ENCODE results near the gene ATP6V0B.
A peak's percentile ranks its signal among the peaks of the same experiment; 100 is the strongest.

Gene ATP6V0B

DNA sequence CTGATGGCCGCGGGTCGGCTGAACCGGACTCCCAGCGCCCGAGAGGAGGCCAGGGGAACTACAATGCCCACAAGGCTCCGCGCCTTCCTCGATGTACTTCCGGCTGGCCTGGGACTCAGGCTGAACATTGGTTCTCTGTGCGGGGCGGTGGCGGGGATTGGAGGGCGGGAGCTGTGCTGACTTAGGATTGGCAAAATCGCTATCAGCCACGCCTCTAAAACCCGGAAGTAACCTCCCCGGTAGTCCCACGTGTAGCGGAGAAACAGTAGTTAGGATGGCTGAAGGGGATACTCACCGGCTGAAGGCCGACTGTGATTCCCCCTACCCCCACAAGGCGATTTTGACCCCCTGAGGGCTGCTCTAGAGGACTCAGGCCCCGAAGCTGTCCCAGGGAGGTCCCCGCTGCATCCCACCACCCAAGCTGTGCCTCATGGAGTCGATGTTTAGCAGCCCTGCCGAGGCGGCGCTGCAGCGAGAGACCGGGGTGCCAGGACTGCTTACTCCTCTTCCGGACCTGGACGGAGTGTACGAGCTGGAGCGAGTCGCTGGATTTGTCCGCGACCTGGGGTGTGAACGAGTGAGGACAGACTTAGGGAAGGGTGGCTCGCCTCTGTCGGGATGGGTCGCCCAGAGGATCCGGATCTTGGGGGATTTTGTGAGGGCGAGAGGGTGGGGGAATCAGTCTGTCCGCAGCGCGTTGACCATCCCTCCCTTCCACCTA lies 4.9 kb upstream of the ATP6V0B start, which contains the start of gene DPH2:
Gene DPH2, plus strand, starts transcription at position 265 of the 721 bp plus-strand sequence. Its CDS starts 166 bp downstream, at position 431.
- DNase-seq (ENCODE audit: low read depth in 2 of 3, low spot score in 2 of 3): peak; percentile 68 to 91 (median 89)

DNA sequence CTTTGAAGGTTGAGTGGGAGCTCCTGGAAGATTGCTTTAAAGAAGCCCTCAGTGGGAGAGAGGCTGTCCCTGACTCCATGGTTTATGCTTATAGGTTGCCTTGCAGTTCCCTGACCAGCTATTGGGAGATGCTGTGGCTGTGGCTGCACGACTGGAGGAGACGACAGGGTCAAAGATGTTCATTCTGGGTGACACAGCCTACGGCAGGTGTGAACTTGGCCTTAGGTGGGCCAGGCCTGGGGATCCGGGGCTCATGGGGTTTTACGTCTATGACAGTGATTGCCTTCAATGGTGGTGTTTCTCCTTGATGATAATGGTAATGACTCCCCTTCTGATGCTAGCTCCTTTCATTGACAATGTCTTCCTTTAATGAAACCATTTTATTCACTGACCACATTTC lies 4.3 kb upstream of the ATP6V0B start:
- DNase-seq (ENCODE audit: low read depth in 2 of 3, low spot score in 2 of 3): no peak

DNA sequence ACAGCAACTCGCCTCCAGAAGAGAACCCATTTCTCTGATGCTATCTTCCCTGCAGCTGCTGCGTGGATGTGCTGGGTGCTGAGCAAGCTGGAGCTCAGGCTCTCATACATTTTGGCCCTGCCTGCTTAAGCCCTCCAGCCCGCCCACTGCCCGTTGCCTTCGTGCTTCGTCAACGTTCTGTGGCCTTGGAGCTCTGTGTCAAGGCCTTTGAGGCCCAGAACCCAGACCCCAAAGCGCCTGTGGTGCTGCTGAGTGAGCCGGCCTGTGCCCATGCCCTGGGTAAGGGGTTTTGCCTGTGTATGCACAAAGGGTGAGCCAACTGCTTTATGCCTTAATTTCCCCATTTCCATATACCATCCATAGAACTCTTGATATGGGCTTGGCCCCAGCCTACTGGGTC lies 3.8 kb upstream of the ATP6V0B start:
- DNase-seq (ENCODE audit: low read depth in 2 of 3, low spot score in 2 of 3): no peak

DNA sequence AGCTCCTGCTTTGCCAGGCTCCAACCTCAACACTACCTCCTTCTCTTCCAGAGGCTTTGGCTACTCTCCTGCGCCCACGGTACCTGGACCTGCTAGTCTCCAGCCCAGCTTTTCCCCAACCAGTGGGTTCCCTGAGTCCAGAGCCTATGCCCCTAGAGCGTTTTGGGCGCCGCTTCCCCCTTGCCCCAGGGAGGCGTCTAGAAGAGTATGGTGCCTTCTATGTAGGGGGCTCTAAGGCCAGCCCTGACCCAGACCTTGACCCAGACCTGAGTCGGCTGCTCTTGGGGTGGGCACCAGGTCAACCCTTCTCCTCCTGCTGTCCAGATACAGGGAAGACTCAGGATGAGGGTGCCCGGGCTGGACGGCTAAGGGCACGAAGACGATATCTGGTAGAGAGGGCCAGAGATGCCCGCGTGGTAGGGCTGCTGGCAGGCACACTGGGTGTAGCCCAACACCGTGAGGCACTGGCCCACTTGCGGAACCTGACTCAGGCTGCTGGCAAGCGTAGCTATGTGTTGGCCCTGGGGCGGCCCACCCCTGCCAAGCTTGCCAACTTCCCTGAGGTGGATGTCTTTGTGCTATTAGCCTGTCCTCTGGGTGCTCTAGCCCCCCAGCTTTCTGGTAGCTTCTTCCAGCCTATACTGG lies 3.3 kb upstream of the ATP6V0B start:
- no peak for DNase-seq (ENCODE audit: low read depth in 2 of 3, low spot score in 2 of 3)

DNA sequence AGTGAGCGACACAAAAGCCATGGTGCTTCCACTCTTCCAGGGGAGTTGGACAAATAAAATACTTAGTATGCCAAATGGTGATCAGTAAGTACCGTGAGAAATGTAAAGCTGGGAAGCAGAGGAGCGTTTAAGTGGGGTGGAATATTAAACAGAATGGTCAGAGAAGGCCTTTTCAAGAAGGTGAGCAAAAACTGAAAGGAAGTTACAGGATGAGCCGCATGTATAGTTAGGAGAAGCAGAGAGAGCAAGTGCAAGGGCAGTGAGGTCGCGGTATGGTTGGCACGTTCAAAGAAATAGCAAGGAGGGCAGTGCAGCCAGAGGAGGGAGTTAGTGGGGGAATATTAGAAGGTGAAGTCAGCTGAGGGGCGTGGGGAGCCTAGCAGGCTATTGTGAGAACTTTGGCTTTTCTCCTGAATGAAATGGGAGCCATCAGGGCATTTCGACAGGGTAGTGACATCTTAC lies 748 bp upstream of the ATP6V0B start:
- DNase-seq (ENCODE audit: low read depth in 2 of 3, low spot score in 2 of 3): no peak

DNA sequence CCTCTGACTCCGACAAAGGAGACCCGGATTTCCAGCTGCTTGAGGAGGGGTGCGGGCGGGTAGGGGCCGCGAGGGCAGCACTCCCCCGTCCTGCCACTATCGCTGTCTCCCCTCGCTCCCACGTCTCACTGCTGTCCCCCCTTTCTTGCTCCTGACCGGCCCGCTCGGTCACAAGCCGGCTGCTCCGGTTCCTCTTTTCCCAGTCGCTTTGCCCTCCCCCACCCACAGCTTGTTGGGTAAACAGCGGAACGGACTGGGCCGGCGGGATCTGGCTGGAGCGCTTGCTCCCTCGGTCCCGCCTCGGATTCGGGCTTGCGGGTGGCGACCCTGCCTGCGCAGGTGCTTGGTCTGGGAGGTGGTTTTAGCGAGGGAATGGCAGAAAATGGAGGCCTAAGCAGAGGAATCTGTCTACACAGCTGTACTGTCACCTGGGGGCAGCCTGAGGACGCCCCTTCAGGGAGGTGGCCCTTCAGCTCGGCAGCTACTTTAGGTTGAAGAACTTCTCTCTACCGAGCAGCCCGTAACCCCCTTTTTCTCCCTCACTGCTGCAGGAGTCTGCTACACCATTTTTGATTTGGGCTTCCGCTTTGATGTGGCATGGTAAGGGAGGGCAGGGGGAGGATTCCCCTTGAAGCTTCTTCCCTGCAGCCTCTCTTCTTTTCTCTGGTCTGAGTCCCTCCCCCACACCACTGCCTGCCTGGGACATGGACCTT lies 645 bp downstream of the ATP6V0B start:
- no peak for DNase-seq (ENCODE audit: low read depth in 2 of 3, low spot score in 2 of 3)

DNA sequence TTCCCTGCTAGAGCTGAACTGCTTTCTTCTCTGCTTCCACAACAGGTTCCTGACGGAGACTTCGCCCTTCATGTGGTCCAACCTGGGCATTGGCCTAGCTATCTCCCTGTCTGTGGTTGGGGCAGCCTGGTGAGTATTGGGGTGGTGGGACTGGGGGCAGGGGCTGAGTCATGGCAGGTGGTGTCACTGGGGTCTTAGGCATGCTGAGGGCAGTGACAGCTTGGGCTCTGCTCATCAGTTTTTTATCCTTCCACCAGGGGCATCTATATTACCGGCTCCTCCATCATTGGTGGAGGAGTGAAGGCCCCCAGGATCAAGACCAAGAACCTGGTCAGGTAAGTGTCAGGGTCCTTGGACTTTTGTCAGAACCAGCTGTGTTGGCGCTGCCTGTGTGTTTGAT lies 1.3 kb downstream of the ATP6V0B start:
- DNase-seq (ENCODE audit: low read depth in 2 of 3, low spot score in 2 of 3): no peak

DNA sequence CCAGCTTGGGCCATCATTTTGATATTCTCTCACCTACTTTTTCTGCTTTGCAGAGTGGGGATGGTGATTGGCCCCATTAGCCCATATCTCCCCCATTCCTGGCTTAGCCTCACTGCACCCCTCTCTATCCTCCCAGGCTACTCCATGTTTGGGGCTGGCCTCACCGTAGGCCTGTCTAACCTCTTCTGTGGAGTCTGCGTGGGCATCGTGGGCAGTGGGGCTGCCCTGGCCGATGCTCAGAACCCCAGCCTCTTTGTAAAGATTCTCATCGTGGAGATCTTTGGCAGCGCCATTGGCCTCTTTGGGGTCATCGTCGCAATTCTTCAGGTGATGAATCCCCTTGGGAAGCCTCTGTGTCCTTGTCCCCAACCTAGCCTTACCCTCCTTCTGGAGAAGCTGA lies 2.1 kb downstream of the ATP6V0B start:
- DNase-seq (ENCODE audit: low read depth in 2 of 3, low spot score in 2 of 3): no peak

DNA sequence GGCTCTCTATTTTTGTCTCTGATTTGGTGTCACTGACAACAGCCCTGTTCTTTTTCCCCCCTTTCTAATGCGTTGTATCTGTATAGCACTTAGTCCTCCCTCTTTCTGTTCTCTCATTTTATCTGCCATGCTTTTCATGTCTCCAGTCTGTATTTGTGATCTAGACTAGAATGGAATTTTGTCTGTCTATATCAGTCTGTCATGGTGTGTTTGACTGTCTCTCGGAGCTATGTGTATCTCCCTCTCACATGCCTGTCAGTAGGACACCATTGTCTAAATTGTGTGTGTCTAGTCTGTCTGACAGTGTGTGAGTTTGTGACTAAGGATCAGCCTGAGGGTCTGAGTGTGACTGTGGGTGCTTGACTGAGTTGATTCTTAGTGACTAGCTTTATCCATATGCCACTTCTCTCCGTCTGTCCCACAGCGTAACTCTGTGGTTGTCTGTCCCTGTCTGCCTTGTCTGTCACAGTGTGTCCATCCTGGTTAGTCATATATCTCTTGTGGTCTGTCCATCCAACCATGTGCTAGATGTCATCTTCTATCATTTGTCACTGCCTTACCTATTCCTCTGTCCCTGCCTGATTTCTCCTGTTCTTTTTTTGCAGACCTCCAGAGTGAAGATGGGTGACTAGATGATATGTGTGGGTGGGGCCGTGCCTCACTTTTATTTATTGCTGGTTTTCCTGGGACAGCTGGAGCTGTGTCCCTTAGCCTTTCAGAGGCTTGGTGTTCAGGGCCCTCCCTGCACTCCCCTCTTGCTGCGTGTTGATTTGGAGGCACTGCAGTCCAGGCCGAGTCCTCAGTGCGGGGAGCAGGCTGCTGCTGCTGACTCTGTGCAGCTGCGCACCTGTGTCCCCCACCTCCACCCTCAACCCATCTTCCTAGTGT lies 2.9 kb downstream of the ATP6V0B start:
- DNase-seq (ENCODE audit: low read depth in 2 of 3, low spot score in 2 of 3): no peak

DNA sequence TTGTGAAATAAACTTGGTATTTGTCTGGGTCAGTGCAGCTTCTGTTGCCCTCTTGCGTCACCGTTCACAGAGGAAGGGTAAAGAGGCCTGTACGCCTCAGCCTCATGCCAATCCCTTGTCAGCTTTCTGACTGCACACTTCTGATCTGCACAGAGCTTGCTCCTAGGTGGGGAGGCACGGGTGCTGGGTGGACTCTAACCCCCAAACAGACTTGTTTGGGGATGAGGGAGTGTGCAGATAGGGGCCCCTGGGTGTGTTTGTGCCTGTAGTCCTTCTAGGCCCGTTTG lies 3.4 kb downstream of the ATP6V0B start:
- DNase-seq (ENCODE audit: low read depth in 2 of 3, low spot score in 2 of 3): no peak

DNA sequence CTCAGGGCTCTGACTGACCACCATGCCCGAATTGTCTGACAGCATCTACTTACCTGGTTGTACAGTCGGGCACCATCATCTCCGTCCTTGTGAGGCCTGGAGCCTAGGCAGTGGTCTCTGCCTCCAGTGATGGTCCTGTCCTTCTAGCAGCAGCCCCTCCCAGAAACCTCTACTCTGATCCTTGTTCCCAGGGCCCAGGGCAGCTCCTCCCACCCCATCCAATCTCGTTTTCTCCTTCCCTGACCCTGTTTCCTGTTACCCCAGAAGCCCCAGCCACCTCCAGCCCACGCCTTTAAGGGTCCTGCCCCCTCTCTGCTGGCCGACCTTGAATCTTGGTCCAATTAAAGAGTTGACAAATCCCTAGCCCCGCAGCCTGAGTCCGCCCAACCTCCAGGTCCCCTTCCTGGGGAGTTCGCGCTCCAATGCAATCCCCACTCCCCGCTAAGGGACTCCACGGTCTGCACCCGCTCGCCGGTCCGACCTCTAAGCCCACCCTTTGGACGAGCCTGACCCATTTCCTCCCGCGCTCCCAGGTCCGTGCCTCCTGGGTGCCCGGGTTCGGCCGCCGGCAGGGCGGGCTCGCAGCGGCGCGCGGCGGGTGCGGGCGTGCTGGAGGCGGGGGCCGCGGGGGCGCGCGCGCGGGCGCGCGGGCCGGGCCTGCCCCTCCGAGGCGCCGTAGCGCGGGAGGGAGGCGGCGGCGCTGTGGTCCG lies 3.9 kb downstream of the ATP6V0B start, which contains the start of gene B4GALT2:
Gene B4GALT2, plus strand, starts transcription at position 660 of the 710 bp plus-strand sequence. CDS start 1,951 bp downstream, outside the sequence.
- DNase-seq (ENCODE audit: low read depth in 2 of 3, low spot score in 2 of 3): peak in 1 of 3 experiments; percentile 38

DNA sequence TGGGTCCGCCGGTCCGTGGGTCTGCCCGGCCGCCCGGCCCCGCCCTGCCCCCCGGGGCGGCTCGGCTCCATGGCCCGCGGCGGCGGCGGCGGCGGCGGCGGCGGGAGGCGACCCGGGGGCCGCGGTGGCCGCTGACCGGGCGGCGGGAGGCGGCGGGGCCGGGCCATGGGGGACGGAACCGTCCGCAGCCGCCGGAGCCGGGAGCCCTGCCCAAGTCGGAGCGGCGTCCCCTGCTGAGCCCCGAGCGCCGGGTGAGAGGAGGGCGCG lies 4.4 kb downstream of the ATP6V0B start:
- DNase-seq (ENCODE audit: low read depth in 2 of 3, low spot score in 2 of 3): no peak

DNA sequence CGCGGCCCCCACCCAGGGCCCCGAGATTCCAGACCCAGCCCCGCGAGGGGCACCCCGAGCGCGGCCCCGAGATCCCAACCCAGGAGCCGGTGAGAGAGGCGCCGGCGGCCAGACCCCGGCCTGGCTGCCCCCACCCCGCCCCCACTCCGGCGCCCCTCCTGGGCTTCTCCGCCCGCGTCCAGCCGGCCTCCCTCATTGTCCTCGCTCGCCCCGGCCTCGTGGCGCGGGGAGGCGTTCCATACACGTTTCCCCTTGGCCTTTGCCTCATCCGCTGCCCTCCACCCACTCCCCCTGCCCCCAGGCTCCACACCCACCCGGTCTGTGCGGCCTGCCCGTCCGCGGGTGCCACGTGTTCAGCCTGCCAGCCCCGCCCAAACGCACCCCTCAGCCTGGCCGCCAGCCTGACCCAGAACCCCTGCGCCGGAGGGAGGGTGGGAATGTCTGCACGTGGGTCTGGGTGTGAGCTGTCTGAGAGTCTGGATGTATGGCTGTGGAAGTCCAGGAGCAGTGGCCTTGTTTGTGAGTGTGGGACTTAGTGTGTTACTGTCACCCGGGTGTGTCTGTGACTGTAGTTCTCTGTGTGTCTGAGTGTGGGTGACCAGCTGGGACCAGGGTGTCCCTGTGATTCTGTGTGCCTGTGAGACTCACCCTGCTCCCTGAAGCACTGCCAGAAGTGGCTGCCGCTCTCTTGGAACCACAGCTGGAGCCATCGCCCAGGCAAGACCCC lies 4.9 kb downstream of the ATP6V0B start:
- no peak for DNase-seq (ENCODE audit: low read depth in 2 of 3, low spot score in 2 of 3)

DNA sequence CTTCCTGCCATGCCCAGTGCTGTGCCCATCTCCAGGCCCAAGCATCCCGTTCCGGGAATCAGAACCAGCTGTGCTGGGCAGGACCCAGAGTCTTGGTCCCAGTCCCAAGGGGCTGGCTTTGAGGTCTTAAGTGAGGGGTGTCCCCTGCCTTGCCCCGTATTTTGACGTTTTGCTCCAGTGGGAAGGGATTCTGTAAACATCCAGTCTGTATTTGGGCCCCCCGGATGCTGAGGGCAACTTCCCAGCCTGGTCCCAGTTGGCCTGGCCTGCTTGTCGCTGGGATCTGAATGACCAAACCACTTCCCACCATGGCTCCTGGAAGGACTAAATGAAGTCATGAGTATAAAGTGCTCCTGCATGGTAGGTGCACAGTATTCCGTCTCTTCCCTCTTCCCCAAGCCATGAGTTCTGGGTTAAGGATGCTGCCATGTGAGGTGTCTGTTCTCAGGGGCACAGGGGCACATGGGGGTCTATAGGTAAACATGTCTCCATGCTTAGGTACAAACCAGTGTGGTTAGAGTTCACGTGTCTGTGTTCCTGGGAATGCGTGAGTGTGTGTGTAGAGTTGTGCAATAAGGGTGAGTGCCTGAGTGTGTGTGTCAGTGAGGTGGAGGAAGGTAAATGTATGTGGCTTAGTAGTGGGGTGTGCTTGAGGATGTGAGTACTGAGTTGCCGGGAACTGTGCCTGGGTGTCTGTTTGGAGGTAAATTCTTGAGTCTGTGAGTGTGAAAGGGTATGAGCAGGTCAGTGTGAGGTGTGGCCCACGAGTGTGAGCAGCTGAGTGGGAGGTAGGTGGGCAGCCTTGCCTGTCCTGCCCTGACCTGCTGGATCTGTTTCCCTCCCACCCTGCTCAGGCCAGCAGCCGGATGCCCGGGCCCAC lies 5.7 kb downstream of the ATP6V0B start:
- DNase-seq (ENCODE audit: low read depth in 2 of 3, low spot score in 2 of 3): no peak

DNA sequence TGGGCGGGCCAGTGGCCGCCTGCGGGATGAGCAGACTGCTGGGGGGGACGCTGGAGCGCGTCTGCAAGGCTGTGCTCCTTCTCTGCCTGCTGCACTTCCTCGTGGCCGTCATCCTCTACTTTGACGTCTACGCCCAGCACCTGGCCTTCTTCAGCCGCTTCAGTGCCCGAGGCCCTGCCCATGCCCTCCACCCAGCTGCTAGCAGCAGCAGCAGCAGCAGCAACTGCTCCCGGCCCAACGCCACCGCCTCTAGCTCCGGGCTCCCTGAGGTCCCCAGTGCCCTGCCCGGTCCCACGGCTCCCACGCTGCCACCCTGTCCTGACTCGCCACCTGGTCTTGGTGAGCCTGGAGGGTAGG lies 6.4 kb downstream of the ATP6V0B start:
- no peak for DNase-seq (ENCODE audit: low read depth in 2 of 3, low spot score in 2 of 3)

DNA sequence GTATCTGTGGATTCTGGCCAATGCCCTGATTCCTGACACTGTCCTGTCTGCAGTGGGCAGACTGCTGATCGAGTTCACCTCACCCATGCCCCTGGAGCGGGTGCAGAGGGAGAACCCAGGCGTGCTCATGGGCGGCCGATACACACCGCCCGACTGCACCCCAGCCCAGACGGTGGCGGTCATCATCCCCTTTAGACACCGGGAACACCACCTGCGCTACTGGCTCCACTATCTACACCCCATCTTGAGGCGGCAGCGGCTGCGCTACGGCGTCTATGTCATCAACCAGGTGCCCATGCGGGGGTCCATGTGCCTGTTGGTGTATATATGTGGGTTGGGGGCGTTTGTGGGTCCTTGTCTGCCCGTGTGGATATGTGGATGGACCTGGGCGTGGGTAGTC lies 6.9 kb downstream of the ATP6V0B start:
- DNase-seq (ENCODE audit: low read depth in 2 of 3, low spot score in 2 of 3): no peak

DNA sequence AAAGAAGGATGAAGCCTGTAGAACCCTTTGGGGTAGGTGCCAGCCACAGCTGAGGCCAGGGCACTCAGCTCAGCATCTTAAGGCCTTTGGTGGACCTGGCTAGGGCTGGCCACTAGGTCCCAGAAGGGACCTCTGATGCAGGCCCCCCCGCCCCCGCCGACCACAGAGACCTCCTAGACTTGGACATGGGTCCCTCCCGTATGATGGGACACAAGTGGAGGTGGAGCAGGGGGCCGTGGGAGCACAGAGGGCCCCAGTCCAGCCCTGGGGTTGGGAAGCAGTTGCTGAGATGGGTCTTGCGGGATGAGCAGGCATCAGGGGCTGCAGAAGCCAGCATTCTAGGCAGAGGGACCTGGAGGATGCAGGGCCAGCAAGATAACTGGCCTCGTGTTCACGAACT lies 7.5 kb downstream of the ATP6V0B start:
- no peak for DNase-seq (ENCODE audit: low read depth in 2 of 3, low spot score in 2 of 3)

DNA sequence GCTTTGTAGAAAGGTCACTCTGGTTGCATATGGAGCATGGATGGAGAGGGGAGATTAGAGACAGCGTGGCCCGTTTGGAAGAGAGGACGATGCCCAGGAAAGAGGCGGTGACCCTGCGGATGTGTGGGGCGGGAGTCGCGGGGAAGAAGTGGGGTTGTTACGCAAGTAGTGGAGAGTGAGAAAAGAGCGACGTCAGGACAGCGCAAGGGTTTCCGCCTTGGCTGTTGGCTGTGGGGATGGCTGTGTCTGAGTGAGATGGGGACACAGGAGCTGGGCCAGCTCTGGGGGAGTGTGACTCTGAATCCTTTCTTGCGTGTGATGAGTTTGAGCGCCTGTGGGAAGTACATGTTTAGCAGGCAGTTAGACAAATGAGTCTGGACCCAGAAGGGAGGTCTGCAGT lies 8.0 kb downstream of the ATP6V0B start:
- no peak for DNase-seq (ENCODE audit: low read depth in 2 of 3, low spot score in 2 of 3)

DNA sequence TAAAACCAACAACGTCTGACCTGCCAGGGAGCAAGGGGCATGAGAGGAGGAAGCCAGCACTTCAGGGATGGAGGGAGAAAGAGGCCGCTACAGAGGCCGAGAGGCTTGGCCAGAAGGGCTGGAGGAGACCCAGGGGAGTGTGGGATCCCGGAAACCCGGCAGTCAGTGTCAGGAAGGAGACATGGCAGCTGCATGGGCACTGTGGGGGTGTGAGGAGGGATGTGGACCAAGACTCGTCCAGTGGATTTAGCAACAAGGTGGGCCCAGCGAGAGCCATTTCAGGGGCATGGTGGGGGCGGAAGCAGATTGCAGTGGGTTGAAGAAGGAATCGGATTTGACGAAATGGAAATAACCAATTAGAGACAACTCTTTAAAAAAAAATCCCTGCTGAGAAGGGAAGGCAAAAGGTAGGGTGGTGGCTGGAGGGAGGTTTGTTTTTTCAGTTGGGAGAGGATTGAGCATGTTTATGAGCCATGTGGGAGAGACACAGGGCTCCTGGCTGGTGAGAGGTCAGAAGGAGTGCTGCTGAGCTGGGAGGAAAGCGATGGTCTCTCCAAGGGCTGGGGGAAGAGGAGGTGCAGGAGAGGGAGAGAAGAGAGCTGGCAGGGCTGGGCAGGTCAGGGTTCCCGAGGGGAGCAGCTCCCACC lies 8.6 kb downstream of the ATP6V0B start:
- DNase-seq (ENCODE audit: low read depth in 2 of 3, low spot score in 2 of 3): no peak
